Measurements from ENCODE around the gene NFYA. TPM values are rescaled to one million over a fixed set of nuclear protein-coding genes. Genes with fewer than 3 reads are reported as not detected.
A peak's percentile ranks its signal among the peaks of the same experiment; 100 is the strongest.

NFYA gene
- polyA plus RNA-seq, 3 donors, result 9.7 to 21.4 (median 10.7) TPM

- no peak overlapping the region for H3K4me3 ChIP-seq (replicated peaks in 1 of 3; ENCODE audit: low read depth in 2 of 3, low read length in 3 of 3)
- Mint-ChIP-seq H3K4me3 (no peak overlapping the region), H3K27ac (no peak overlapping the region), H3K9me3 (peaks cover 0 to 2% (median 0%) of the 10 kb centered on the region in 7 donors), H3K4me1 (peaks cover 16% of the 10 kb centered on the region), H3K27me3 (ENCODE audit: low read depth in 3 of 3) (peaks cover 0 to 4% (median 1%) of the 10 kb centered on the region in 3 donors), H3K36me3 (peaks cover 9 to 14% of the 10 kb centered on the region in 2 donors)
- H3K27me3 ChIP-seq (ENCODE audit: control insufficient read depth in 2 of 2, insufficient read depth in 2 of 2, low read length in 2 of 2), result no peaks in the 10 kb centered on the region
- no peaks in the 10 kb centered on the region for H3K79me2 ChIP-seq (ENCODE audit: insufficient read depth, low read length)
- no peak overlapping the region for H3K4me2 ChIP-seq (replicated peaks; ENCODE audit: extremely low read depth, low read length, poor library complexity, severe bottlenecking)
- peaks cover 19% of the 10 kb centered on the region in 2 donors for H3K4me1 ChIP-seq (ENCODE audit: control insufficient read depth in 1 of 2, insufficient read depth in 2 of 2, low read length in 2 of 2)
- H3K9ac ChIP-seq (ENCODE audit: insufficient read depth, low read length, poor library complexity, severe bottlenecking), result no peak overlapping the region
- no peak for DNase-seq
- no peaks in the 10 kb centered on the region for H3K9me3 ChIP-seq (replicated peaks in 1 of 2; ENCODE audit: control insufficient read depth in 1 of 2, insufficient read depth in 1 of 2, low read length in 2 of 2)
- no peak overlapping the region for H3K27ac ChIP-seq (ENCODE audit: low read depth in 1 of 2, low read length in 2 of 2)
- no peaks in the 10 kb centered on the region for H3K36me3 ChIP-seq (replicated peaks in 1 of 2; ENCODE audit: control insufficient read depth in 1 of 2, insufficient read depth in 2 of 2, low read length in 2 of 2)
- intact Hi-C loops (cut with micrococcal nuclease), result no loop called here
- TF ChIP-seq CTCF (IDR thresholded peaks at IDR 0.05), result no peak
- no peaks in the 10 kb centered on the region for H4K20me1 ChIP-seq (ENCODE audit: insufficient read depth, low read length)
- no peak overlapping the region for H2AFZ ChIP-seq (ENCODE audit: insufficient read depth, low read depth, low read length, poor library complexity, severe bottlenecking)
- WGBS (ENCODE audit: insufficient coverage), result 100% methylated on average over 2 of the region's 3 CpGs
Observed at GRCh38 chr6:41054511-41054910, 18.3 kb upstream of the NFYA start.

GRCh38 chr6:41055149-41055548 lies 17.6 kb upstream of the NFYA start:
- Histone ChIP-seq H3K36me3 (replicated peaks in 1 of 2; ENCODE audit: control insufficient read depth in 1 of 2, insufficient read depth in 2 of 2, low read length in 2 of 2) (no peaks in the 10 kb centered on the region), H3K9ac (ENCODE audit: insufficient read depth, low read length, poor library complexity, severe bottlenecking) (no peak overlapping the region), H2AFZ (ENCODE audit: insufficient read depth, low read depth, low read length, poor library complexity, severe bottlenecking) (no peak overlapping the region), H3K4me2 (replicated peaks; ENCODE audit: extremely low read depth, low read length, poor library complexity, severe bottlenecking) (no peak overlapping the region), H4K20me1 (ENCODE audit: insufficient read depth, low read length) (no peaks in the 10 kb centered on the region), H3K4me1 (ENCODE audit: control insufficient read depth in 1 of 2, insufficient read depth in 2 of 2, low read length in 2 of 2) (peaks cover 19% of the 10 kb centered on the region in 2 donors), H3K79me2 (ENCODE audit: insufficient read depth, low read length) (no peaks in the 10 kb centered on the region), H3K4me3 (replicated peaks in 1 of 3; ENCODE audit: low read depth in 2 of 3, low read length in 3 of 3) (no peak overlapping the region), H3K27me3 (ENCODE audit: control insufficient read depth in 2 of 2, insufficient read depth in 2 of 2, low read length in 2 of 2) (no peaks in the 10 kb centered on the region), H3K9me3 (replicated peaks in 1 of 2; ENCODE audit: control insufficient read depth in 1 of 2, insufficient read depth in 1 of 2, low read length in 2 of 2) (no peaks in the 10 kb centered on the region), H3K27ac (ENCODE audit: low read depth in 1 of 2, low read length in 2 of 2) (no peak overlapping the region)
- WGBS (ENCODE audit: insufficient coverage), result 44% methylated on average over 2 of the region's 3 CpGs
- intact Hi-C loops (cut with micrococcal nuclease), result no loop called here
- Mint-ChIP-seq H3K9me3 (peaks cover 0 to 2% (median 0%) of the 10 kb centered on the region in 7 donors), H3K4me3 (no peak overlapping the region), H3K27me3 (ENCODE audit: low read depth in 3 of 3) (peaks cover 0 to 4% (median 0%) of the 10 kb centered on the region in 3 donors), H3K27ac (peak overlapping the region in 1 of 7 donors; percentile 6), H3K4me1 (peaks cover 16% of the 10 kb centered on the region), H3K36me3 (peaks cover 15% of the 10 kb centered on the region in 2 donors)
- TF ChIP-seq CTCF (IDR thresholded peaks at IDR 0.05), result no peak
- no peak for DNase-seq

All from CD14-positive monocyte (primary cell).